COR-L47 (cell line): Measurements from ENCODE around the gene QRFP.
A peak's percentile ranks its signal among the peaks of the same experiment; 100 is the strongest.

Source experiments
- DNase-seq: peaks from one replicate; lab custom pipeline; 2025; lab: John Stamatoyannopoulos, UW

The QRFP gene

GRCh38 chr9:130871395-130872062 lies 25.1 kb downstream of the QRFP start:
- DNase-seq: no peak

GRCh38 chr9:130870491-130871381 lies 25.9 kb downstream of the QRFP start:
- no peak for DNase-seq

- no peak for DNase-seq
Observed at GRCh38 chr9:130869250-130869649, 27.4 kb downstream of the QRFP start.

- no peak for DNase-seq
Observed at GRCh38 chr9:130868230-130868629, 28.4 kb downstream of the QRFP start.

- DNase-seq: no peak
Observed at GRCh38 chr9:130867556-130867955, 29.1 kb downstream of the QRFP start.

- peak; percentile 70 for DNase-seq
Observed at GRCh38 chr9:130866474-130866965, 30.1 kb downstream of the QRFP start.

GRCh38 chr9:130865921-130866320 lies 30.7 kb downstream of the QRFP start:
- no peak for DNase-seq

GRCh38 chr9:130864541-130864940 lies 32.1 kb downstream of the QRFP start:
- no peak for DNase-seq

GRCh38 chr9:130862747-130863146 lies 33.9 kb downstream of the QRFP start:
- no peak for DNase-seq

- no peak for DNase-seq
Observed at GRCh38 chr9:130862217-130862616, 34.4 kb downstream of the QRFP start.

GRCh38 chr9:130861372-130862180 lies 35.0 kb downstream of the QRFP start:
- DNase-seq: no peak

- DNase-seq: no peak
Observed at GRCh38 chr9:130860458-130861316, 35.9 kb downstream of the QRFP start.

- no peak for DNase-seq
Observed at GRCh38 chr9:130858739-130859705, 37.6 kb downstream of the QRFP start.

- DNase-seq: no peak
Observed at GRCh38 chr9:130857864-130858738, 38.5 kb downstream of the QRFP start.

GRCh38 chr9:130856474-130856873 lies 40.1 kb downstream of the QRFP start:
- DNase-seq: no peak

GRCh38 chr9:130854835-130855234 lies 41.8 kb downstream of the QRFP start:
- no peak for DNase-seq

GRCh38 chr9:130854092-130854491 lies 42.5 kb downstream of the QRFP start:
- DNase-seq: no peak

- DNase-seq: no peak
Observed at GRCh38 chr9:130852801-130853200, 43.8 kb downstream of the QRFP start.

- DNase-seq: no peak
Observed at GRCh38 chr9:130849356-130849755, 47.3 kb downstream of the QRFP start.
